GM21786 (cell line): ENCODE data around the gene TRIM46.
"Not testable (repeated sequence)": the region's sequence is repeated elsewhere in the genome, so short reads cannot be mapped to it uniquely, and the experiment has no call there.

Source experiments
- ATAC-seq: cut with Tn5 transposase; IDR thresholded peaks from one replicate; pipeline ENCODE4 v1.9.1; 2021; ENCODE audit not compliant: unreplicated experiment

TRIM46 gene

GRCh38 chr1:155137154-155137949 lies 36.3 kb upstream of the TRIM46 start:
- no peak for ATAC-seq

GRCh38 chr1:155139895-155140629 lies 33.6 kb upstream of the TRIM46 start, which contains the start of gene DPM3:
DPM3 (minus strand) TSS chr1:155140531; CDS start chr1:155140240, 291 bp downstream.
- ATAC-seq: peak; percentile 68

- ATAC-seq: no peak
Observed at GRCh38 chr1:155140630-155140953, 33.1 kb upstream of the TRIM46 start.

- no peak for ATAC-seq
Observed at GRCh38 chr1:155141749-155142148, 31.9 kb upstream of the TRIM46 start.

GRCh38 chr1:155145491-155145890 lies 28.2 kb upstream of the TRIM46 start:
- ATAC-seq: no peak

GRCh38 chr1:155155996-155156643 lies 17.5 kb upstream of the TRIM46 start:
- ATAC-seq: not testable (repeated sequence)

- no peak for ATAC-seq
Observed at GRCh38 chr1:155158991-155159390, 14.7 kb upstream of the TRIM46 start.

GRCh38 chr1:155160128-155160527 lies 13.5 kb upstream of the TRIM46 start:
- ATAC-seq: no peak

- not testable (repeated sequence) for ATAC-seq
Observed at GRCh38 chr1:155162631-155163030, 11.0 kb upstream of the TRIM46 start.

- not testable (repeated sequence) for ATAC-seq
Observed at GRCh38 chr1:155163785-155164184, 9.9 kb upstream of the TRIM46 start.

- not testable (repeated sequence) for ATAC-seq
Observed at GRCh38 chr1:155164625-155165024, 9.0 kb upstream of the TRIM46 start.

GRCh38 chr1:155166051-155166470 lies 7.6 kb upstream of the TRIM46 start:
- no peak for ATAC-seq

- no peak for ATAC-seq
Observed at GRCh38 chr1:155166471-155167165, 7.0 kb upstream of the TRIM46 start.

GRCh38 chr1:155167166-155168104 lies 6.2 kb upstream of the TRIM46 start:
- ATAC-seq: no peak

- ATAC-seq: not testable (repeated sequence)
Observed at GRCh38 chr1:155168105-155168445, 5.6 kb upstream of the TRIM46 start.

- ATAC-seq: no peak
Observed at GRCh38 chr1:155168456-155169210, 5.0 kb upstream of the TRIM46 start.

GRCh38 chr1:155169541-155169940 lies 4.1 kb upstream of the TRIM46 start:
- no peak for ATAC-seq

GRCh38 chr1:155170101-155170785 lies 3.4 kb upstream of the TRIM46 start:
- no peak for ATAC-seq

GRCh38 chr1:155170806-155171205 lies 2.8 kb upstream of the TRIM46 start:
- no peak for ATAC-seq
